Adrenal gland (tissue), 5 donors: Measurements from ENCODE around the gene ZDHHC11B.

Experiments used
- CTCF ChIP-seq, 6 experiments: fragments of 450-650 bp in 4 of 6; fragments of 200-600 bp in 2 of 6; sonication (generic) in 1 of 6; IDR thresholded peaks; 1 replicate in 5 of 6; 2 replicates in 1 of 6; pipeline versions ENCODE4 v1.5.1 to v1.8.0; 2016 to 2021; ENCODE audit warnings: antibody characterized with exemption in 6 of 6, mild to moderate bottlenecking in 2 of 6, moderate library complexity in 1 of 6
- POLR2A ChIP-seq, 2 donors: fragments of 450-650 bp; IDR thresholded peaks; one replicate each; pipeline ENCODE4 v1.6.1; 2017; ENCODE audit warnings: antibody characterized with exemption in 2 of 2, mild to moderate bottlenecking in 2 of 2, moderate library complexity in 1 of 2
- donor health status: DM: no; HTN: no; CAD: no.

- TF ChIP-seq CTCF (IDR thresholded peaks at IDR 0.05) (no peak), POLR2A (IDR thresholded peaks at IDR 0.05) (no peak)
Measured at GRCh38 chr5:746258-746761, 38.2 kb downstream of the ZDHHC11B start.
